DMS153 treated with DMSO at 0.1 percent for 48 hours (cell line): ENCODE data around the gene ONECUT3.
"Not testable (repeated sequence)": the region's sequence is repeated elsewhere in the genome, so short reads cannot be mapped to it uniquely, and the experiment has no call there.

Experiments used
- DNase-seq: peaks from one replicate; lab custom pipeline; 2025; ENCODE audit not compliant: unreplicated experiment; lab: John Stamatoyannopoulos, UW

ONECUT3 gene

GRCh38 chr19:1752757-1753728, at the start of gene ONECUT3:
ONECUT3 (plus strand) TSS chr19:1753506; CDS start chr19:1753663, 157 bp downstream.
- no peak for DNase-seq

DNA sequence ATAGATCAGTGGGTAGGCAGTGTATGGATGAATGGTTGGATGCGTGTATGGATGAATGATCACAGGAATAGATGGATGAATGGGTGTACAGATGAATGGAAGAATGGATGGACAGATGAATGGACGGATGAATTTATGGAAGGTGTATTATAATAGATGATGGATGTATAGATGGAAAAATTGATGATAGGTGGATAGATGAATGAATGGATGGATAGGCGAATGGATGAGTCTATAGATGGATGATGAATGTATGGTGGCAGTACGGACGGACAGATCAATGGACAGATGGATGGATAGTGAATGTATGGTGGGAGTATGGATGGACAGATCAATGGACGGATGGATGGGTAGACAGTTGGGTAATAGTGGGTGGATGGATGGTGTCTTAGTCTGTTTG, 49.0 kb upstream of the ONECUT3 start:
- DNase-seq: no peak

- no peak for DNase-seq
Observed at GRCh38 chr19:1705367-1705766, 47.9 kb upstream of the ONECUT3 start.

DNA sequence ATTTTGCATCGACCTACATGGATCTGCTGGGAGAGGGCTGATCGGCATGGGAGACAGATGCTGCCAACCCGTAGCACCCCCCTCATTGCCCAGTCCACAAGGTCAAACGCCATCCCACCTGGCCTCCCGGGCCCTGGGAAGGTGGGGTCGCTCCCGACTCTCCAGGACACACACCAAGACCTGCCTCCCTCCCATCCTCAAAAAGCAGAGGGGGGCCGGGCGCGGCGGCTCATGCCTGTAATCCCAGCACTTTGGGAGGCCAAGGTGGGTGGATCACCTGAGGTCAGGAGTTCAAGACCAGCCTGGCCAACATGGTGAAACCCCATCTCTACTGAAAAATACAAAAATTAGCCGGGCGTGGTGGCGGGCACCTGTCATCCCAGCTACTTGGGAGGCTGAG, 46.7 kb upstream of the ONECUT3 start:
- not testable (repeated sequence) for DNase-seq

DNA sequence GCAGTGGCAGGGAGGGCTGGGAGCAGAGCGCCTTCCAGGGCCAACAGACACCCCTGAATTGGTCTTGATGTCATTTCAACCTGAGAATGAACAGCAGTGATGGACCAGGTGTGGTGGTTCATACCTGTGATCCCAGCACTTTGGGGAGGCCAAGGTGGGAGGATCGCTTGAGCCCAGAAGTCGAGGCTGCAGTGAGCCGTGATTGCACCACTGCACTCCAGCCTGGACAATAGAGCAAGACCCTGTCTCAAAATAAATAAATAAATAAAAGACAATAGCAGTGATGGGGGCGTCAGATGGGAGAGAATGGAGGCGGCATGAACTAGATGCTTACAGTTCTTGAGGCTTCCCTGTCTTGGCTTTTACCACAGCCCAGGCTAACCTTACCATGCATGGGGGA, 46.1 kb upstream of the ONECUT3 start:
- no peak for DNase-seq

DNA sequence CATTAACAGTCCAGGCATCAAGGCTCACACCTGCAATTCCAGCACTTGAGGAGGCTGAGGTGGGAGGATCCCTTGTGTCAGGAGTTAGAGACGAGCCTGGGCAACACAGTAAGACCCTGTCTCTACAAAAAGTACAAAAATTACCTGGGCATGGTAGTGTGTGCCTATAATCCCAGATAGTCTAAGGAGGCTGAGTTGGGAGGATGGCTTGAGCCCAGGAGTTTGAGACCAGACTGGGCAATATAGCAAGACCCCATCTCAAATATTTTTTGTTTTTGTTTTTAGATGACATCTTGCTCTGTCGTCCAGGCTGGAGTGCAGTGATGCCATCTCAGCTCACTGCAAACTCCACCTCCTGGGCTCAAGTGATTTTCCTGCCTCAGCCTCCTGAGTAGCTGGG, 40.1 kb upstream of the ONECUT3 start:
- no peak for DNase-seq

GRCh38 chr19:1715540-1715939, 37.8 kb upstream of the ONECUT3 start:
- no peak for DNase-seq

GRCh38 chr19:1717200-1717969, 35.9 kb upstream of the ONECUT3 start:
- no peak for DNase-seq

- DNase-seq: no peak
Observed at GRCh38 chr19:1717970-1718264, 35.4 kb upstream of the ONECUT3 start.

GRCh38 chr19:1718420-1719291, 34.6 kb upstream of the ONECUT3 start:
- DNase-seq: no peak

GRCh38 chr19:1719519-1719918, 33.8 kb upstream of the ONECUT3 start:
- DNase-seq: no peak

DNA sequence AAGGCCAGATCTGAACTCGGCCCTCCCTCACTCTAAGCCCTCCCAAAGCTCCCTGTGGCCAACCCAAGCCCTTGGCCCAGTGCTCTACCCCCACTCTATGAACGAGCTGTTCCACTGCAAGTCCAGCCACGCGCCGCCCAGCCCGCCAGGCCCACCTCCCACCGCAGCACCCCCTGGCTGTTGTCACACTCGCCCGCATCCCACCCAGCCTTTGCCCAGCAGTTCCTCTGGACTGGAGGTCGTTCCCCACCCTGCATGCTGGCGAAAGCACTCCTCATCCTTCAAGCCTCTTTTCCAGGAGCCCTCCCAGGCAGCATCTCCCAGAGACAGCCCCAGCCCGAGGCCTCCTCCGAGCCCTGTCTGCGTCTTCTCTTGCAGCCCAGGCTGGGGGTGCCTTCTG, 33.1 kb upstream of the ONECUT3 start:
- no peak for DNase-seq

- DNase-seq: no peak
Observed at GRCh38 chr19:1725100-1726064, 27.9 kb upstream of the ONECUT3 start.

GRCh38 chr19:1728816-1729567, 24.3 kb upstream of the ONECUT3 start:
- no peak for DNase-seq

- no peak for DNase-seq
Observed at GRCh38 chr19:1729568-1729925, 23.8 kb upstream of the ONECUT3 start.

- DNase-seq: no peak
Observed at GRCh38 chr19:1730157-1730556, 23.1 kb upstream of the ONECUT3 start.

- no peak for DNase-seq
Observed at GRCh38 chr19:1734321-1734966, 18.9 kb upstream of the ONECUT3 start.

DNA sequence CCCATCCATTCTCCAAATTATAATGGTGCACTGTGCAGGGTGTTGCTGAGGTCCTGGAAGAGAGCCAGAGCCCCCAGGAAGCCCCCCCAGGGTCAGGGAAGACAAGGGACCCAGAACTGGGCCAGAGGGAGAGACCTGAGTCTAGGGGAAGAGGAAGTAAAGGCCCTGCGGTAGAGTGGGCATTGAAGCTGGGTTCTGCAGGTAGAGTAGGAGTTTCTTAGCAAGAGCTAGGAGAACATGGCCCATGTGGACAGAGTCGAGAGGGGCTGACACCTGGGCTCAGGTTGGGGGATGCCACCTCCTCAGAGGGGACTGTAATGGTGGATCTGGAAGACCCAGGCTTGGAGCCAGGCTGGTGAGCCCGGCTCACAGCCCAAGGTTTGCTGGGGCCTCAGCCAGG, 17.0 kb upstream of the ONECUT3 start:
- DNase-seq: no peak

DNA sequence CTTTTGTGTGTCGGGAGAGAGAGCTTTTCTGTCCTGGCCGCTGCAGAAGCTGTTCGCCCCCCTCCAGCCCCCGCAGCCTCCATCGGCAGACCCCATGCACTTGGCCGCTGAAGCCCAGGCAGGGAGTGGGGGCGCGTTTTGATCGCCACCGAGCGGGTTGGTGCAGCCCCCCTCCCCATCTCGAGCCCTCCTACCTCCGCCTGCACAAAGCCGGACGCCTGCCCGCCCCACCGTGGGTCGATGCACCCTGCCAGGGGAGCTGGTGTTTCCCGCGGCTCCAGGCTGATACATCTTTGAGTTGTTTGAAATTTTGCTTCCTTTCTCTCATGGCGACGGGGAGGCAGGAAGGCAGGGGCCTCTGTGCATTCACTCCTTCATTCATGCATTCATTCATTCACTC, 16.4 kb upstream of the ONECUT3 start:
- no peak for DNase-seq
